HG02970 (cell line): Measurements from ENCODE around the gene OR6N2.

Source experiments
- ATAC-seq: cut with Tn5 transposase; IDR thresholded peaks from one replicate; pipeline ENCODE4 v1.9.1; 2021; ENCODE audit warnings: mild to moderate bottlenecking, moderate library complexity, moderate number of reproducible peaks; ENCODE audit not compliant: unreplicated experiment, low FRiP score

The OR6N2 gene

GRCh38 chr1:158781104-158781503 is at the start of gene OR6N2:
TSS of gene OR6N2 (minus strand) at chr1:158781204. CDS start at chr1:158777635, 3,569 bp downstream.
- no peak for ATAC-seq

- peak; percentile 27 for ATAC-seq
These were observed 49.2 kb upstream of the OR6N2 start for GRCh38 chr1:158830074-158830677.

- no peak for ATAC-seq
These were observed 40.7 kb upstream of the OR6N2 start for GRCh38 chr1:158821723-158822122.

GRCh38 chr1:158819461-158820443 is 38.7 kb upstream of the OR6N2 start:
- ATAC-seq = peak; percentile 83

- ATAC-seq = no peak
These were observed 38.0 kb upstream of the OR6N2 start for GRCh38 chr1:158818975-158819431.

- no peak for ATAC-seq
These were observed 37.6 kb upstream of the OR6N2 start for GRCh38 chr1:158818560-158818959.

GRCh38 chr1:158814970-158815369 is 34.0 kb upstream of the OR6N2 start:
- no peak for ATAC-seq

GRCh38 chr1:158813164-158813563 is 32.2 kb upstream of the OR6N2 start:
- ATAC-seq = no peak

GRCh38 chr1:158812336-158812735 is 31.3 kb upstream of the OR6N2 start:
- no peak for ATAC-seq

GRCh38 chr1:158810311-158810710 is 29.3 kb upstream of the OR6N2 start:
- no peak for ATAC-seq

GRCh38 chr1:158809862-158810261 is 28.9 kb upstream of the OR6N2 start:
- ATAC-seq = no peak

- ATAC-seq = no peak
These were observed 28.3 kb upstream of the OR6N2 start for GRCh38 chr1:158809256-158809655.

- no peak for ATAC-seq
These were observed 26.0 kb upstream of the OR6N2 start for GRCh38 chr1:158806916-158807536.

- no peak for ATAC-seq
These were observed 22.7 kb upstream of the OR6N2 start for GRCh38 chr1:158803678-158804077.

- no peak for ATAC-seq
These were observed 20.4 kb upstream of the OR6N2 start for GRCh38 chr1:158801396-158801795.

- ATAC-seq = no peak
These were observed 19.5 kb upstream of the OR6N2 start for GRCh38 chr1:158800526-158800925.

GRCh38 chr1:158799689-158800088 is 18.7 kb upstream of the OR6N2 start:
- no peak for ATAC-seq

- ATAC-seq = no peak
These were observed 17.5 kb upstream of the OR6N2 start for GRCh38 chr1:158798531-158798930.

- ATAC-seq = no peak
These were observed 13.2 kb upstream of the OR6N2 start for GRCh38 chr1:158794247-158794646.

GRCh38 chr1:158793604-158794003 is 12.6 kb upstream of the OR6N2 start:
- no peak for ATAC-seq
